ENCODE data around the gene CRACR2B. TPM values are rescaled to one million over a fixed set of nuclear protein-coding genes. Genes with fewer than 3 reads are reported as not detected.

CRACR2B gene
- total and polyA plus RNA-seq, 2 of the 13 experiments (the other 11 are each of a cell fraction or from before 2014, with no cell fraction given), result 14.9 to 21.0 TPM

DNA sequence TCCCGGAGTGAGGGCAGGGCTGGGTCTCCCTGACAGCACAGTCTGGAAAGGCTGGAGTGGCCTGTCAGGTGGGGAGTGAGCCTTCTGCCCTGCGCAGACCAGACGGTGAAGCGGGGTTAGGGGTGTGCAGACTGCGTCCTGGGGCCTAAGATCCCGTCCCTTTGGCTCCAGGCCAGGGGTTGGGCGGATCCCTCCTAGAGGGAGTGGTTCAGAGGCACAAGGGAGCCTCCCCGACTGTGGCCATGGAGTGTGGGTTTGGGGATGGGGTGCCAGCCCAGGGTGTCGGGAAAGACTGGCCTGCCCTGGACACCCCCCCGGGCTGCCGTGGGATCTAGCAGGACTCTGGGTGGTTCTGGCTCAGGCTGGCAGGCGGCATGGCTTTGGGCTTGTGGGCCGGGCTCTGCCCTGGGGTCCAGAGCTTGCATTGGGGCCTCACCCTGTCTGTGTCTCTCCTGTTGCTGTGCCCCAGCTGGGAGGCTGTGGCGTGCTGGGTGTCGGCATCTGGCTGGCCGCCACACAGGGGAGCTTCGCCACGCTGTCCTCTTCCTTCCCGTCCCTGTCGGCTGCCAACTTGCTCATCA is 34.5 kb downstream of the CRACR2B start:
- DNase-seq (ENCODE audit: low spot score) (no peak), ATAC-seq (no peak), FAIRE-seq (no peak)
- Histone ChIP-seq H3K9ac (ENCODE audit: insufficient read depth, low read depth, low read length) (no peak overlapping the region), H3K36me3 (replicated peaks in 1 of 2; ENCODE audit: control insufficient read depth in 1 of 2, insufficient read depth in 2 of 2, low read length in 2 of 2) (peaks cover 0 to 3% of the 10 kb centered on the region in 2 experiments; a peak in 2 of 5 replicates), H3K4me2 (ENCODE audit: low read depth, low read length) (no peak overlapping the region), H3K4me1 (ENCODE audit: insufficient read depth, low read length) (no peaks in the 10 kb centered on the region), H3K27ac (ENCODE audit: extremely low read length, insufficient read depth, low read length) (no peak overlapping the region), H3K27me3 (ENCODE audit: control insufficient read depth in 1 of 2, insufficient read depth in 2 of 2, low read length in 2 of 2) (no peaks in the 10 kb centered on the region), H3K79me2 (ENCODE audit: insufficient read depth, low read length) (no peaks in the 10 kb centered on the region), H3K4me3 (replicated peaks in 1 of 3; ENCODE audit: insufficient read depth in 1 of 3, low read depth in 2 of 3, low read length in 3 of 3) (no peak overlapping the region), H4K20me1 (ENCODE audit: insufficient read depth, low read length) (no peaks in the 10 kb centered on the region; the same call in 1 of the 2 replicates), H2AFZ (ENCODE audit: low read length) (no peak overlapping the region), H3K9me3 (ENCODE audit: low read length) (no peaks in the 10 kb centered on the region)
- BruUV-seq (replicated peaks), result no TSS peak
- in situ Hi-C loops (cut with HindIII; ENCODE audit: extremely low pct_ligation_motif_present, low pct_unique_long_range_greater_than_20kb), result no loop called here
- ChIA-PET POLR2A (interaction anchor here (1.3 kb wide), 1 partner anchor 18 kb away, joined by 3 read pairs; no protein-coding TSS in a partner anchor), CTCF (ENCODE audit: low intra/inter-chr PET ratio, low total read pairs) (no interaction called here)
- intact Hi-C loops (cut with micrococcal nuclease; ENCODE audit: unreplicated experiment), result no loop called here
- WGBS (ENCODE audit: low lambda C conversion rate), result 91% methylated on average over 9 of the region's 20 CpGs
- no peak for TF ChIP-seq ZGPAT (CRISPR knock-in tag; IDR thresholded peaks at IDR 0.05)
- TF ChIP-seq, protein P1, sequence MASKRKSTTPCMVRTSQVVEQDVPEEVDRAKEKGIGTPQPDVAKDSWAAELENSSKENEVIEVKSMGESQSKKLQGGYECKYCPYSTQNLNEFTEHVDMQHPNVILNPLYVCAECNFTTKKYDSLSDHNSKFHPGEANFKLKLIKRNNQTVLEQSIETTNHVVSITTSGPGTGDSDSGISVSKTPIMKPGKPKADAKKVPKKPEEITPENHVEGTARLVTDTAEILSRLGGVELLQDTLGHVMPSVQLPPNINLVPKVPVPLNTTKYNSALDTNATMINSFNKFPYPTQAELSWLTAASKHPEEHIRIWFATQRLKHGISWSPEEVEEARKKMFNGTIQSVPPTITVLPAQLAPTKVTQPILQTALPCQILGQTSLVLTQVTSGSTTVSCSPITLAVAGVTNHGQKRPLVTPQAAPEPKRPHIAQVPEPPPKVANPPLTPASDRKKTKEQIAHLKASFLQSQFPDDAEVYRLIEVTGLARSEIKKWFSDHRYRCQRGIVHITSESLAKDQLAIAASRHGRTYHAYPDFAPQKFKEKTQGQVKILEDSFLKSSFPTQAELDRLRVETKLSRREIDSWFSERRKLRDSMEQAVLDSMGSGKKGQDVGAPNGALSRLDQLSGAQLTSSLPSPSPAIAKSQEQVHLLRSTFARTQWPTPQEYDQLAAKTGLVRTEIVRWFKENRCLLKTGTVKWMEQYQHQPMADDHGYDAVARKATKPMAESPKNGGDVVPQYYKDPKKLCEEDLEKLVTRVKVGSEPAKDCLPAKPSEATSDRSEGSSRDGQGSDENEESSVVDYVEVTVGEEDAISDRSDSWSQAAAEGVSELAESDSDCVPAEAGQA (IDR thresholded peaks at IDR 0.05; ENCODE audit: low read depth), result no peak
- TF ChIP-seq, protein P1 (CRISPR knock-in tag; IDR thresholded peaks at IDR 0.05; ENCODE audit: borderline replicate concordance), result no peak
- no peak for TF ChIP-seq PAXIP1 (CRISPR knock-in tag; conservative IDR thresholded peaks at IDR 0.05)
- peak; percentile 31; the same call in 1 of the 2 replicates for TF ChIP-seq ZNF768 (CRISPR knock-in tag; IDR thresholded peaks at IDR 0.05)
- peak; percentile 44 for TF ChIP-seq RBM22 (optimal IDR thresholded peaks at IDR 0.05; ENCODE audit: low read length)
- no peak for TF ChIP-seq ZNF839 (CRISPR knock-in tag; IDR thresholded peaks at IDR 0.05; ENCODE audit: borderline replicate concordance)
- no peak for TF ChIP-seq MLLT10 (CRISPR knock-in tag; IDR thresholded peaks at IDR 0.05)
- peak; percentile 76 for TF ChIP-seq AGO2 (optimal IDR thresholded peaks at IDR 0.05; ENCODE audit: low read depth, low read length)
- TF ChIP-seq, protein P2, sequence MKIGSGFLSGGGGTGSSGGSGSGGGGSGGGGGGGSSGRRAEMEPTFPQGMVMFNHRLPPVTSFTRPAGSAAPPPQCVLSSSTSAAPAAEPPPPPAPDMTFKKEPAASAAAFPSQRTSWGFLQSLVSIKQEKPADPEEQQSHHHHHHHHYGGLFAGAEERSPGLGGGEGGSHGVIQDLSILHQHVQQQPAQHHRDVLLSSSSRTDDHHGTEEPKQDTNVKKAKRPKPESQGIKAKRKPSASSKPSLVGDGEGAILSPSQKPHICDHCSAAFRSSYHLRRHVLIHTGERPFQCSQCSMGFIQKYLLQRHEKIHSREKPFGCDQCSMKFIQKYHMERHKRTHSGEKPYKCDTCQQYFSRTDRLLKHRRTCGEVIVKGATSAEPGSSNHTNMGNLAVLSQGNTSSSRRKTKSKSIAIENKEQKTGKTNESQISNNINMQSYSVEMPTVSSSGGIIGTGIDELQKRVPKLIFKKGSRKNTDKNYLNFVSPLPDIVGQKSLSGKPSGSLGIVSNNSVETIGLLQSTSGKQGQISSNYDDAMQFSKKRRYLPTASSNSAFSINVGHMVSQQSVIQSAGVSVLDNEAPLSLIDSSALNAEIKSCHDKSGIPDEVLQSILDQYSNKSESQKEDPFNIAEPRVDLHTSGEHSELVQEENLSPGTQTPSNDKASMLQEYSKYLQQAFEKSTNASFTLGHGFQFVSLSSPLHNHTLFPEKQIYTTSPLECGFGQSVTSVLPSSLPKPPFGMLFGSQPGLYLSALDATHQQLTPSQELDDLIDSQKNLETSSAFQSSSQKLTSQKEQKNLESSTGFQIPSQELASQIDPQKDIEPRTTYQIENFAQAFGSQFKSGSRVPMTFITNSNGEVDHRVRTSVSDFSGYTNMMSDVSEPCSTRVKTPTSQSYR (CRISPR knock-in tag; IDR thresholded peaks at IDR 0.05; ENCODE audit: borderline replicate concordance), result no peak

Measured in HepG2 (cell line).